Adrenal gland (tissue), 12 donors: ENCODE results near the gene SLITRK1. TPM values are rescaled to one million over a fixed set of nuclear protein-coding genes. Genes with fewer than 3 reads are reported as not detected.

Experiments
- DNase-seq, 7 donors: peaks; one replicate each; pipeline ENCODE4 v3.0.0-alpha.2; 2019 to 2020
- H3K27ac ChIP-seq, 5 donors: fragments of 200-600 bp; sonication (generic) in 4 of 5; 1 replicate in 3 of 5; 2 replicates in 2 of 5; pipeline versions ENCODE4 v1.5.1 to v1.8.0; 2016 to 2020; ENCODE audit warnings: mild to moderate bottlenecking in 1 of 5
- H3K27me3 ChIP-seq: fragments of 200-600 bp; 2 replicates; pipeline ENCODE4 v1.8.0; 2021
- H3K36me3 ChIP-seq, 2 donors: fragments of 200-600 bp; replicated peaks in 1 of 2; 1 replicate in 1 of 2; 2 replicates in 1 of 2; pipeline versions ENCODE4 v1.5.1 to v1.8.0; 2018 to 2022
- H3K4me1 ChIP-seq, 2 donors: fragments of 200-600 bp; replicated peaks in 1 of 2; 1 replicate in 1 of 2; 2 replicates in 1 of 2; pipeline versions ENCODE4 v1.5.1 to v1.8.0; 2018 to 2021
- H3K4me3 ChIP-seq, 4 donors: fragments of 200-600 bp; sonication (generic) in 3 of 4; one replicate each; pipeline ENCODE4 v1.5.1; 2016 to 2018
- H3K9me3 ChIP-seq, 3 donors: fragments of 200-600 bp; sonication (generic) in 1 of 3; replicated peaks in 1 of 3; 1 replicate in 2 of 3; 2 replicates in 1 of 3; pipeline versions ENCODE4 v1.5.1 to v1.8.0; 2016 to 2021
- CTCF ChIP-seq, 6 experiments: fragments of 450-650 bp in 4 of 6; fragments of 200-600 bp in 2 of 6; sonication (generic) in 1 of 6; IDR thresholded peaks; 1 replicate in 5 of 6; 2 replicates in 1 of 6; pipeline versions ENCODE4 v1.5.1 to v1.8.0; 2016 to 2021; ENCODE audit warnings: antibody characterized with exemption in 6 of 6, mild to moderate bottlenecking in 2 of 6, moderate library complexity in 1 of 6
- POLR2A ChIP-seq, 2 donors: fragments of 450-650 bp; IDR thresholded peaks; one replicate each; pipeline ENCODE4 v1.6.1; 2017; ENCODE audit warnings: antibody characterized with exemption in 2 of 2, mild to moderate bottlenecking in 2 of 2, moderate library complexity in 1 of 2
- WGBS, 4 donors: extraction: QIAGEN DNeasy Blood & Tissue Kit in 2 of 4; methylation state at CpG; one replicate each; pipeline versions ENCODE4 v1.1.5 to v1.1.7; 2013 to 2017; 5-methylcytosine and 5-hydroxymethylcytosine counted together
- intact Hi-C, 2 donors: fragments of 100-400 bp; cut with DNase I; formaldehyde crosslinking; loops; one replicate each; pipeline versions ENCODE4 v1.14.1 to v1.15.0; 2022 to 2023
- polyA plus RNA-seq, 3 donors: library from polyadenylated mRNA; stranded (reverse); fragments of 200-250 nt in 2 of 3; fragments of 350-450 nt in 1 of 3; fragmentation: Illumina TruSeq in 1 of 3; extraction: RNeasy Lipid Tissue Mini Kit (QIAGEN cat#74804) in 1 of 3; gene quantifications; one replicate each; pipeline ENCODE4 v1.2.3, GENCODE V29; 2013 to 2014
- total RNA-seq, 9 donors: library from RNA; depleted of rRNA in 4 of 9; stranded (reverse); fragments of >200 nt in 4 of 9; fragments of 120-200 nt in 1 of 9; fragmentation: NEBNext Ultra II Directional in 1 of 9; extraction: Animal tissue kit (Norgen Biotek cat#: 25700) in 1 of 9; gene quantifications; one replicate each; pipeline versions ENCODE4 v1.1.0 to v1.2.4, GENCODE V29; 2013 to 2023
- donor health status: healthy with polysubstance abuse.
- donor health status: Bipolar disorder and iron deficiency.
- donor health status: DM: yes; HTN: yes; CAD: no.
- donor health status: DM: no; HTN: no; CAD: no.
- donor health status: DM: no; HTN: no; CAD: no.
- donor health status: DM: yes; HTN: yes; CAD: no.

SLITRK1 gene
- total and polyA plus RNA-seq, 12 donors = 0.03 to 1.1 (median 0.09) TPM; not detected in 7

- intact Hi-C loops = no loop called here
- Histone ChIP-seq H3K4me3 (no peak overlapping the region), H3K27me3 (peaks cover 35% of the 10 kb centered on the region), H3K9me3 (no peaks in the 10 kb centered on the region), H3K27ac (no peak overlapping the region), H3K4me1 (no peaks in the 10 kb centered on the region), H3K36me3 (no peaks in the 10 kb centered on the region)
- TF ChIP-seq POLR2A (IDR thresholded peaks at IDR 0.05) (no peak), CTCF (IDR thresholded peaks at IDR 0.05) (no peak)
- DNase-seq = no peak
- 25 to 32% (median 31%) methylated on average over 21 to 31 of the region's 31 CpGs for WGBS, 4 donors
These were observed 3.4 kb downstream of the SLITRK1 start for GRCh38 chr13:83878691-83879430.

- Histone ChIP-seq H3K27ac (no peak overlapping the region), H3K4me1 (no peaks in the 10 kb centered on the region), H3K4me3 (no peak overlapping the region), H3K27me3 (peaks cover 28% of the 10 kb centered on the region), H3K36me3 (no peaks in the 10 kb centered on the region), H3K9me3 (no peaks in the 10 kb centered on the region)
- no peak for DNase-seq
- 58 to 67% (median 60%) methylated on average over 12 of the region's 12 CpGs for WGBS, 4 donors
- intact Hi-C loops = no loop called here
- TF ChIP-seq CTCF (IDR thresholded peaks at IDR 0.05) = no peak
- TF ChIP-seq POLR2A (IDR thresholded peaks at IDR 0.05) = no peak
These were observed 4.5 kb downstream of the SLITRK1 start for GRCh38 chr13:83877651-83878355.

- Histone ChIP-seq H3K4me3 (no peak overlapping the region), H3K27me3 (peaks cover 25% of the 10 kb centered on the region), H3K4me1 (no peaks in the 10 kb centered on the region), H3K27ac (no peak overlapping the region), H3K9me3 (no peaks in the 10 kb centered on the region), H3K36me3 (no peaks in the 10 kb centered on the region)
- no peak for DNase-seq
- 83 to 90% (median 84%) methylated on average over 3 of the region's 3 CpGs for WGBS, 4 donors
- TF ChIP-seq CTCF (IDR thresholded peaks at IDR 0.05) (no peak), POLR2A (IDR thresholded peaks at IDR 0.05) (no peak)
- intact Hi-C loops = no loop called here
These were observed 5.7 kb downstream of the SLITRK1 start for GRCh38 chr13:83876546-83876945.

- no peak for TF ChIP-seq POLR2A (IDR thresholded peaks at IDR 0.05)
- no peak for TF ChIP-seq CTCF (IDR thresholded peaks at IDR 0.05)
- no peak overlapping the region for H3K4me3 ChIP-seq
- no peaks in the 10 kb centered on the region for H3K4me1 ChIP-seq
- H3K27ac ChIP-seq = no peak overlapping the region
- no peaks in the 10 kb centered on the region for H3K36me3 ChIP-seq
- no peaks in the 10 kb centered on the region for H3K9me3 ChIP-seq
- no peaks in the 10 kb centered on the region for H3K27me3 ChIP-seq
- DNase-seq = no peak
- intact Hi-C loops = no loop called here
These were observed 14.6 kb downstream of the SLITRK1 start for GRCh38 chr13:83867708-83868107.
